Superior temporal gyrus (tissue), 1 donor: ENCODE measurements around the gene TEX12.
"Not testable (repeated sequence)": the region's sequence is repeated elsewhere in the genome, so short reads cannot be mapped to it uniquely, and the experiment has no call there.

ENCODE experiments used
- DNase-seq: peaks from one replicate; pipeline ENCODE4 v3.0.0-alpha.2; 2016; ENCODE audit errors: extremely low spot score

Gene TEX12

DNA sequence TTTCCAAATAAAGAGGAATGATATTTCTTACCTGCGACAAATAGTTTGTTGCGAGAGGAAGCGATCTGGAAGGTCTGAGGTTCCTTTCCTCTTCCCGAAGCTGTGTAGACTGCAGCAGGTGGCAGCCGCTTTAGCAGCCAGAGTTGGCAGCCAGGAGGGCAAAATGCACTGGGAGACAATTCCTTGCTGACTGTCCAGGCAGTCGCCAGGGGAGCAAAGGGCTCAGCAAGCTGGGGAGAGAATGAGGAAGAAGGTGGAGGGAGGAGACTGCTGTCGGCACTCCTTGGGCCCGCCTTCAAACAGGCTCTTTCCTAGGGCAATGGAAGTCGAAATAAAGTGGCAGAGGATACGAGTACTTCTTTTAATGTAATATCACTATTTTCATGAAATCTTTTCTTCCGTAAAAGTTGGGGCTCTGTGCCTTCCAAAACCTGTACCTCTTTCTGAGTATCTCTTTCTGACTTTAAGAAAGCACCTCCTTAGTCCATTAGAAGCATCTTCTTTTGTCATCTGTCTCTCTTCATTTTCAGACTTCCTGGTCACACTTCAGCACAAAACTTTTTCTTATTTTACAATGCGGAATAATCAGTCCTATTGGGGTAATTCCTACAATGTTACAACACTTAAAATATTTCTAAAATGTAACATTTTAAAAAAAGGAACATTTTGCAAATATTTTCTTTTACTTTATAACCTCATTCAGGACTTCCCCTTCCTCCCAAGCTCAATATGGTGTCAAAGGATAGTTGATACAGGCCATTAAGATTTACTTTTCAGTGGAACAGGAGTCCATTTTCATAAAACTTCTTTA is 3.1 kb upstream of the TEX12 start, which contains the start of gene IL18:
Gene IL18, minus strand, starts transcription at position 220 of the 811 bp plus-strand sequence. CDS start 9,041 bp downstream, outside the sequence.
- DNase-seq: no peak

DNA sequence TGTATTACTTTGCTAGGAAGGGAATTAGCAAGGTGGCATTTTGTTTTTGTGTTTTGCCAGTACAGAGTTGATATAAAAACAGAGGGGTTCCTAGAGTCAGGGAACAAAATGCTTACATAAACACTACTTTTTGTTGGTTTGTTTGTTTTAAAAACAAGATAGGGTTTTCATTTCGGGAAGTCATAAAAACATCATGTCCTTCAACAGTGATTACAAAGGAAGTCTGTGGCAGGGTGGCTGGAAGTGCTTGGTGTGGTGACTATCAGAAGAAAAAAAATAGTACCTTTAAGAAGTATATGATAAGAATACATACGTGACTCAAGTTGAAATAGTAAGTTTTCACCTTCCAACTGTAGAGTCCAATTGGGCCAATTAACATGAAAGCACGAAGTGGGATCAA is 2.1 kb upstream of the TEX12 start:
- DNase-seq: no peak

- DNase-seq: no peak
These were observed 610 bp upstream of the TEX12 start for GRCh38 chr11:112166562-112166961.

GRCh38 chr11:112172362-112172994 is 5.3 kb downstream of the TEX12 start:
- no peak for DNase-seq

DNA sequence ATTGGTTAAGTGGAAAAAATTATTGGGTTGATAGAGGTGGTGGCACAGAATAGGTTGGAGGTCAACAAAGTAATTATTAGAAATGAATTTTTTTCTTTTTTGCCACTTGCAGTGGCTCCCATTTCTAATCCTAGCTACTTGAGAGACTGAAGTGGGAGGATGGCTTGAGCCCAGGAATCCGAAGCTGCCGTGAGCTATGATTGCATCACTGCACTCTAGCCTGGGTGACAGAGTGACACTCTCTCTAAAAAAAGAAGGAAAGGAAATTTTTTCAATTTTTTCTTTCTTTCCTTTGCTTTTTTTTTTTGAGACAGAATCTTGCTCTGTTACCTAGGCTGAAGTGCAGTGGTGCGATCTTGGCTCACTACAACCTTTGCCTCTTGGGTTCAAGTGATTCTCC is 6.0 kb downstream of the TEX12 start:
- DNase-seq: no peak

DNA sequence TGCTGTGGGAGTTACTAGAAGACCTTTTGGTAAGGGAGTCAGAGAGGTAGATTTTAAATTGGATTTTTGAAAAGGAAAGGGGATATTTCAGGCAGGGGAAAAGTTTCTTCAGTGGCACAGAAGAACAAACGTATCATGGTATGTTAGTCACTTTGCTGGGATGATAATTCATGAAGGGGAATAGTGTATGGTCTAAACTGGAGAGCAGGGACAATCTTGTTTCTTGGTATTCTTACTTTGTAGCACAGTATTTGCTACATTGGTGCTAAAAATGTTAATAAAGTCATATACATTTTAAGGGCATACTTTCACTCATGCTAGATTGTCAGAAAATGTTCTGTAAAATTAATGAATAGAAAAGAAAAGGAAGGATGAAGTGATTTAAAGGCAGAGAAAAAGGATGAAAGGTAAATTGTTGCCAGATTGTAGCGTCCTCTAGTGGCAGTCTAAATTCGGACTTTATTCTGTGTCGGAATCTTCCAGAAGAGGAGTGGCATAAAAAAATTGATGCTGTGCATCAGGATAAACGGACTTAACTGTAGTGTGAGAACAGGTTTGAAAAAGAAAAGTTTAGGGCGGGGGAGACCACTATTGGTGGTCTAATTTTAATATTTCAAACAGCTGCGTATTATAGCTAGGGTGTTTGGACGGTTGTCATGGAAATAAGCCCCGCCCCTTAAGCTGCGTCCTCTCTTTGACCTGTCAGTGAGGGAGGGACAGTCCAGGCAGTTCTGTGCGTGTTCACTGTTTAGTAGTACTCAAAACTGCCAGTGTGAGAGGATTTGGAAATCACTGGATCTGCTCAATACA is 7.8 kb downstream of the TEX12 start, which contains the start of gene BCO2:
Gene BCO2, plus strand, starts transcription at position 724 of the 810 bp plus-strand sequence. CDS start 90 bp downstream, outside the sequence.
- DNase-seq: peak; percentile 97

- DNase-seq: no peak
These were observed 8.4 kb downstream of the TEX12 start for GRCh38 chr11:112175599-112175952.

DNA sequence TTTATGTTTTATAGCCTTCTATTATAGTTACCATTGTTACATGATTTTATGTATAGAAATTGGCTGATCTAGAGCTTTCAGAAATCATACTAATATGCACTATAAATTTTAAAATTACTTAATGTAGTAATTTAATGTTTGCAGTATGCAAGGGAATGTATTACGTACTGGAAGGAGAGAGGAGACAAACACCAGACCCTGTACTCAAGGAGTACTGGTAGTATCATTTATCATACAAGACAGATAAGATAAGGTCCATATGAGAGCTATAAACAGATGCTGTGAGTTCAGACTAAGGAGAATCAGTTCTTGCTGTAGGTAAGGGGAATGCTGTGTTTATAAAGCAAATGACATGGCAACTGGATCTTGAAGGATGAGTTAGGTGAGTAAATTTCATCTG is 8.9 kb downstream of the TEX12 start:
- DNase-seq: no peak

GRCh38 chr11:112177589-112177988 is 10.4 kb downstream of the TEX12 start:
- DNase-seq: no peak

DNA sequence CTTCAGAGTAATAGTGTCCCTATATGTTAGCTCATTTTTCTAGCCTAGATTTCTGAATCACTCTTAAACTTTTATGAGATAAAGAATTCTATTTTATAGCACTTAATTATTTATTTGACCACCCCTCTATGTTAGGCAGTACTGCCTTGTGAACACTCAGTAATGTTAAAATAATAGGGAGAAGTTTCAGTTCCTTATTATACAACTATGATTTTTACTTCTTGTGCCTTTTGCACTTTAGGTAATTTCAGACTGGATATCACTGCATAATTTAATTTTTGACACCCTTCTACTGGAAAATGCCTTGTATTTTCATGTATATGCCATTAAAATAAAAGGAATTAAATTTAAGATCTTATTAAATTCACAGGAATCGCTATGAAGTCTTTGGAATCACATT is 11.3 kb downstream of the TEX12 start:
- DNase-seq: no peak

- DNase-seq: no peak
These were observed 11.8 kb downstream of the TEX12 start for GRCh38 chr11:112178936-112179335.

GRCh38 chr11:112179601-112180000 is 12.4 kb downstream of the TEX12 start:
- DNase-seq: no peak

- DNase-seq: no peak
These were observed 15.7 kb downstream of the TEX12 start for GRCh38 chr11:112182867-112183266.

GRCh38 chr11:112185883-112186282 is 18.7 kb downstream of the TEX12 start:
- no peak for DNase-seq

DNA sequence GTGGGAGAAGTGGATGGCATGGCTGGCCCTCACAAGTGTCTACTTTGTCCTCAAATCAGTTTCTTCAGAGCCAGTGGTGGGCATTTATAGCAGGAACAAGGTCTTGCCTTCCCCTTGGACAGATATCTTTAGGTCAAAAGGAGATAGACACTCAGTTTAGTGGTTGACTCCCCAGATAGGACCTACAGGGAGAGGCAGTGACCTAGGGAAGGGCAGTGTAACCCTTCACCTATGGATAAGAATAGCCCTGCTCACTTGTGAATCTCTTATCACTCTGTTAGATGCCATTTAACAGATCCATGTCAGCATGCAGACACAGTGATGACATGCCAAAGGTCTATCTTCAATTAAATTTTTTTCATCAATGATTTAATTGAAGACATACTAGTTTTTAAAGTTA is 19.1 kb downstream of the TEX12 start:
- no peak for DNase-seq

DNA sequence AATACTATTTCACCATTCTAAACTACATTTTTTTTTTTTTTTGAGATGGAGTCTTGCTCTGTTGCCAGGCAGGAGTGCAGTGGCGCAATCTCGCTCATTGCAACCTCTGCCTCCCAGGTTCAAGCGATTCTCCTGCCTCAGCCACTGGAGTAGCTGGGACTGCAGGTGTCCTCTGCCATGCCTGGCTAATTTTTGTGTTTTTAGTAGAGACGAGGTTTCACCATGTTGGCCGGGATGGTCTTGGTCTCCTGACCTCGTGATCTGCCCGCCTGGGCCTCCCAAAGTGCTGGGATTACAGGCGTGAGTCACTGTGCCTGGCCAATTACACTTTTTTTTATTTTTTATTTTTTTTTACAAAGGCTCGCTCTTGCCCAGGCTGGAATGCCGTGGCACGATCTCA is 27.9 kb downstream of the TEX12 start:
- DNase-seq: not testable (repeated sequence)

DNA sequence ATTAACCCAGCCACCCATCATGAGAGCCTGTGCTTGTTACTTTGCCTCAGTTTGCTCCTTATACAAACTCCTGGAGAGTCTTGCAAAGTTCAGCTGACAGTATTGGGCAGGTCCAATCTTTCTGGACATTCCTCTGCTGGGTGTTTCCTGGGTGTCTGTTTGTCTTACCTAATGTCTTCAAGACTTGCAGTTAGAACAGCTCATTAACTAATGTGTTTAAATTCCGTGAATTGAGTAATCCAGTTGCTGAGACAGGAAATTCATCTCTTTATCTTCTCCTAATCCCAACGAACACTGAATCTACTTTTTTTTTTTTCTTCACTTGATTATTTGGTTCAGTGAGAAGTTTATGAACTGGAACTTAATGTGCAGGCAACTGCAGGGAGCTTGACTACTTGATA is 28.8 kb downstream of the TEX12 start:
- DNase-seq: no peak

- DNase-seq: no peak
These were observed 29.4 kb downstream of the TEX12 start for GRCh38 chr11:112196519-112197087.

DNA sequence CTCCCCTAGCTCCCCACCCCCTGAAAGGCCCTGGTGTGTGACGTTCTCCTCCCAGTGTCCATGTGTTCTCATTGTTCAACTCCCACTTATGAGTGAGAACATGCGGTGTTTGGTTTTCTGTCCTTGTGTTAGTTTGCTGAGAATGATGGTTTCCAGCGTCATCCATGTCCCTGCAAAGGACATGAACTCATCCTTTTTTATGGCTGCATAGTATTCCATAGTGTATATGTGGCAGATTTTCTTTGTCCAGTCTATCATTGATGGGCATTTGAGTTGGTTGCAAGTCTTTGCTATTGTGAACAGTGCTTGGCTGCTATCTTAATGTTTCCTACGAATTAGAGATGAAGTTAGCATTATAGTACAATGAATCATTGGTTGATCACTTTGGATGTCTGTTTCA is 31.9 kb downstream of the TEX12 start:
- DNase-seq: not testable (repeated sequence)

GRCh38 chr11:112200252-112200651 is 33.1 kb downstream of the TEX12 start:
- no peak for DNase-seq

GRCh38 chr11:112206071-112206470 is 38.9 kb downstream of the TEX12 start:
- DNase-seq: no peak

DNA sequence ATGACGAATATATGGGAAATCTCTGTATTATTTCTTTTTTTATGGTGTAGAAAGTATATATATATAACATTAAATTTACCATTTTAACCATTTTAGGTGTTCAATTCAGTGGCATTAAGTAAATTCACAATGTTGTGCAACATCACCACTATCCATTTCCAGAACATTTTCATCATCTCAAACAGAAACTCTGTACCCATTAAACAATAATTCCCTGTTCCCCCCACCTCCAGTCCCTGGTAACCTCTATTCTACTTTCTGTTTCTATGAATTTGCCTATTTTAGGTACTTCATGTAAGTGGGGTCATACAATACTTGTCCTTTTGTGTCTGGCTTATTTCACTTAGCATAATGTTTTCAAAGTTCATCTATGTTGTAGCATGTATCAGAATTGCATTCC is 43.7 kb downstream of the TEX12 start:
- no peak for DNase-seq
